BLaER1 (cell line): Measurements from ENCODE around the gene RAX.

Experiments used
- H3K27ac ChIP-seq: shearing (Covaris generic); formaldehyde crosslinking; 2 replicates; pipeline ENCODE4 v1.8.1; 2022
- H3K27me3 ChIP-seq: shearing (Covaris generic); formaldehyde crosslinking; 2 replicates; pipeline ENCODE4 v1.8.1; 2022
- H3K36me3 ChIP-seq: shearing (Covaris generic); formaldehyde crosslinking; 2 replicates; pipeline ENCODE4 v1.8.1; 2022
- H3K4me1 ChIP-seq: shearing (Covaris generic); formaldehyde crosslinking; 2 replicates; pipeline ENCODE4 v1.8.1; 2022
- H3K4me2 ChIP-seq: shearing (Covaris generic); formaldehyde crosslinking; 2 replicates; pipeline ENCODE4 v1.8.1; 2022
- H3K4me3 ChIP-seq: shearing (Covaris generic); formaldehyde crosslinking; 2 replicates; pipeline ENCODE4 v1.8.1; 2022
- H3K9ac ChIP-seq: shearing (Covaris generic); formaldehyde crosslinking; 2 replicates; pipeline ENCODE4 v1.8.1; 2022
- H3K9me3 ChIP-seq: shearing (Covaris generic); formaldehyde crosslinking; 2 replicates; pipeline ENCODE4 v1.8.1; 2022
- H4K20me1 ChIP-seq: shearing (Covaris generic); formaldehyde crosslinking; 2 replicates; pipeline ENCODE4 v1.8.1; 2022
- Cebpa-rat ChIP-seq: shearing (Covaris generic); IDR thresholded peaks from 2 replicates; pipeline ENCODE4 v1.8.1; 2022

RAX gene

GRCh38 chr18:59272891-59273758, at the start of gene RAX:
RAX (minus strand) TSS chr18:59273454; CDS start chr18:59273206, 248 bp downstream.
- no peak for TF ChIP-seq Cebpa-rat
- no peak within 1 kb of the TSS for H3K27ac ChIP-seq
- H3K4me2 ChIP-seq, result no peak within 1 kb of the TSS
- H3K9ac ChIP-seq, result no peak within 1 kb of the TSS
- peaks cover 78% of the 10 kb centered on the region for H3K27me3 ChIP-seq
- H4K20me1 ChIP-seq, result peaks cover 7% of the 10 kb centered on the region; the same call in 1 of the 2 replicates
- H3K4me3 ChIP-seq, result peak within 1 kb of the TSS; percentile 18
- H3K36me3 ChIP-seq, result no peaks in the 10 kb centered on the region
- H3K9me3 ChIP-seq, result peaks cover 65% of the 10 kb centered on the region
- H3K4me1 ChIP-seq, result peaks cover 8% of the 10 kb centered on the region; the same call in 1 of the 2 replicates

- H3K36me3 ChIP-seq, result no peaks in the 10 kb centered on the region
- H3K27ac ChIP-seq, result no peak within 1 kb of the TSS
- H3K9ac ChIP-seq, result no peak within 1 kb of the TSS
- H4K20me1 ChIP-seq, result no peaks in the 10 kb centered on the region
- no peaks in the 10 kb centered on the region for H3K9me3 ChIP-seq
- TF ChIP-seq Cebpa-rat, result no peak
- H3K4me3 ChIP-seq, result no peak within 1 kb of the TSS
- H3K4me2 ChIP-seq, result no peak within 1 kb of the TSS
- no peaks in the 10 kb centered on the region for H3K4me1 ChIP-seq
- no peaks in the 10 kb centered on the region for H3K27me3 ChIP-seq
These were observed 45.3 kb upstream of the RAX start, which contains the start of gene CPLX4 for GRCh38 chr18:59318460-59319050. CPLX4 (minus strand) TSS chr18:59318649; CDS start chr18:59318462, 187 bp downstream.

GRCh38 chr18:59311631-59312030, 38.4 kb upstream of the RAX start:
- no peaks in the 10 kb centered on the region for H3K9me3 ChIP-seq
- no peak overlapping the region for H3K27ac ChIP-seq
- no peak overlapping the region for H3K4me2 ChIP-seq
- H3K27me3 ChIP-seq, result no peaks in the 10 kb centered on the region; the same call in 1 of the 2 replicates
- H4K20me1 ChIP-seq, result no peaks in the 10 kb centered on the region
- H3K4me3 ChIP-seq, result no peak overlapping the region
- no peak for TF ChIP-seq Cebpa-rat
- no peak overlapping the region for H3K9ac ChIP-seq
- 0 out of 2 replicates have a peak, but pooled peaks cover under 1% of the 10 kb centered on the region for H3K4me1 ChIP-seq
- no peaks in the 10 kb centered on the region for H3K36me3 ChIP-seq

- Histone ChIP-seq H4K20me1 (no peaks in the 10 kb centered on the region), H3K9me3 (no peaks in the 10 kb centered on the region), H3K4me3 (peak overlapping the region; percentile 57), H3K4me2 (peak overlapping the region; percentile 71), H3K36me3 (no peaks in the 10 kb centered on the region), H3K9ac (no peak overlapping the region), H3K27me3 (no peaks in the 10 kb centered on the region; the same call in 1 of the 2 replicates), H3K4me1 (peaks cover 14% of the 10 kb centered on the region; the same call in 1 of the 2 replicates), H3K27ac (no peak overlapping the region)
- no peak for TF ChIP-seq Cebpa-rat
These were observed 35.6 kb upstream of the RAX start for GRCh38 chr18:59308938-59309260.

GRCh38 chr18:59308248-59308937, 35.1 kb upstream of the RAX start:
- Histone ChIP-seq H3K36me3 (no peaks in the 10 kb centered on the region), H3K4me1 (peaks cover 14% of the 10 kb centered on the region; the same call in 1 of the 2 replicates), H4K20me1 (no peaks in the 10 kb centered on the region), H3K27me3 (no peaks in the 10 kb centered on the region; the same call in 1 of the 2 replicates), H3K9me3 (no peaks in the 10 kb centered on the region), H3K27ac (no peak overlapping the region), H3K4me3 (peak overlapping the region; percentile 57), H3K9ac (no peak overlapping the region), H3K4me2 (peak overlapping the region; percentile 71)
- TF ChIP-seq Cebpa-rat, result no peak

GRCh38 chr18:59306640-59307039, 33.4 kb upstream of the RAX start:
- Histone ChIP-seq H3K4me1 (peaks cover 14% of the 10 kb centered on the region; the same call in 1 of the 2 replicates), H4K20me1 (no peaks in the 10 kb centered on the region), H3K4me2 (no peak overlapping the region), H3K27me3 (no peaks in the 10 kb centered on the region; the same call in 1 of the 2 replicates), H3K9ac (no peak overlapping the region), H3K4me3 (no peak overlapping the region), H3K27ac (no peak overlapping the region), H3K9me3 (no peaks in the 10 kb centered on the region), H3K36me3 (no peaks in the 10 kb centered on the region)
- no peak for TF ChIP-seq Cebpa-rat

GRCh38 chr18:59305295-59305694, 32.0 kb upstream of the RAX start:
- TF ChIP-seq Cebpa-rat, result no peak
- Histone ChIP-seq H3K9me3 (no peaks in the 10 kb centered on the region), H3K4me1 (peaks cover 14% of the 10 kb centered on the region; the same call in 1 of the 2 replicates), H3K27me3 (no peaks in the 10 kb centered on the region; the same call in 1 of the 2 replicates), H3K4me3 (no peak overlapping the region), H3K27ac (no peak overlapping the region), H3K36me3 (no peaks in the 10 kb centered on the region), H3K4me2 (peak overlapping the region; percentile 43; the same call in 1 of the 2 replicates), H3K9ac (no peak overlapping the region), H4K20me1 (no peaks in the 10 kb centered on the region)

- H3K4me2 ChIP-seq, result no peak overlapping the region
- H4K20me1 ChIP-seq, result no peaks in the 10 kb centered on the region
- no peaks in the 10 kb centered on the region for H3K27me3 ChIP-seq
- H3K4me1 ChIP-seq, result peaks cover 14% of the 10 kb centered on the region; the same call in 1 of the 2 replicates
- H3K9ac ChIP-seq, result no peak overlapping the region
- no peak overlapping the region for H3K27ac ChIP-seq
- no peak for TF ChIP-seq Cebpa-rat
- no peaks in the 10 kb centered on the region for H3K36me3 ChIP-seq
- no peaks in the 10 kb centered on the region for H3K9me3 ChIP-seq
- H3K4me3 ChIP-seq, result no peak overlapping the region
These were observed 30.5 kb upstream of the RAX start for GRCh38 chr18:59303656-59304195.

- no peak for TF ChIP-seq Cebpa-rat
- H3K27me3 ChIP-seq, result no peaks in the 10 kb centered on the region
- no peak overlapping the region for H3K9ac ChIP-seq
- no peak overlapping the region for H3K4me3 ChIP-seq
- H4K20me1 ChIP-seq, result no peaks in the 10 kb centered on the region
- H3K4me2 ChIP-seq, result no peak overlapping the region
- no peaks in the 10 kb centered on the region for H3K36me3 ChIP-seq
- H3K27ac ChIP-seq, result no peak overlapping the region
- H3K4me1 ChIP-seq, result peaks cover 14% of the 10 kb centered on the region; the same call in 1 of the 2 replicates
- no peaks in the 10 kb centered on the region for H3K9me3 ChIP-seq
These were observed 29.8 kb upstream of the RAX start for GRCh38 chr18:59303006-59303405.
